HUES64 (cell line): ENCODE measurements around the gene ANKRD44.
"Not testable (repeated sequence)": the region's sequence is repeated elsewhere in the genome, so short reads cannot be mapped to it uniquely, and the experiment has no call there.

Experiments
- H3K27ac ChIP-seq: 2 replicates; pipeline ENCODE4 v1.7.0; 2013; ENCODE audit warnings: low read depth, low read length, inconsistent platforms
- H3K27me3 ChIP-seq: 2 replicates; pipeline ENCODE4 v1.6.1; 2013; ENCODE audit warnings: mild to moderate bottlenecking, low read length; ENCODE audit not compliant: insufficient read depth
- H3K36me3 ChIP-seq: 2 replicates; pipeline ENCODE4 v1.6.1; 2013; ENCODE audit warnings: mild to moderate bottlenecking, low read length; ENCODE audit not compliant: insufficient read depth
- H3K4me1 ChIP-seq: 2 replicates; pipeline ENCODE4 v1.6.1; 2013; ENCODE audit warnings: mild to moderate bottlenecking, low read length, moderate library complexity; ENCODE audit not compliant: insufficient read depth
- H3K4me3 ChIP-seq: 2 replicates; pipeline ENCODE4 v1.5.1; 2013; ENCODE audit warnings: mild to moderate bottlenecking, low read length, moderate library complexity
- H3K9ac ChIP-seq: 2 replicates; pipeline ENCODE4 v1.6.1; 2013; ENCODE audit warnings: mild to moderate bottlenecking, low read depth, low read length
- H3K9me3 ChIP-seq: 2 replicates; pipeline ENCODE4 v1.6.1; 2013; ENCODE audit warnings: low read depth, low read length; ENCODE audit not compliant: insufficient read depth
- whole genome bisulfite sequencing: fragments of 150-250, 120-280 bp; methylation state at CpG from one replicate; pipeline ENCODE4 v1.1.7; 2013; ENCODE audit warnings: missing lambda C conversion rate; 5-methylcytosine and 5-hydroxymethylcytosine counted together

The ANKRD44 gene

DNA sequence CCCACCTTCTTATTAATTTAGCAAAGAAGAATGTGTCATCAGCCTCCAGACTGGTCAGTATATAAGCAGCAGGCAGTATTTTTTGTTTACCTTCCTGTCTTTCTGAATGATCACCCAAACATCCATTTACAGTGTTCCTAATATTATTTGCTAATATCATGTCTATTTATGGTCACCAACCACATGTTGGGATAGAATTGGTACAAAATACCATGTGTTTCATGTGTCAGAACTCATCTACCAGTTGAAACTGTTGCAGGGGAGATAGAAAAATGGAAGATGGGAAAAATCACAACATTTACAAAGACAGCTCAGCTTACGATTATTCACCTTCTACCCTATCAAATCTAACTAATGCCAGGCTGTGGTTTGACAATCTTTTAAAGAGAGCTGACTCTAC is 66.2 kb downstream of the ANKRD44 start:
- no peaks in the 10 kb centered on the region for H3K27me3 ChIP-seq
- H3K27ac ChIP-seq = no peak overlapping the region
- H3K4me3 ChIP-seq = no peak overlapping the region
- H3K9me3 ChIP-seq = no peaks in the 10 kb centered on the region
- no peaks in the 10 kb centered on the region for H3K4me1 ChIP-seq
- no peak overlapping the region for H3K9ac ChIP-seq
- no peaks in the 10 kb centered on the region for H3K36me3 ChIP-seq
- 83% methylated on average over 1 of the region's 1 CpG for WGBS

DNA sequence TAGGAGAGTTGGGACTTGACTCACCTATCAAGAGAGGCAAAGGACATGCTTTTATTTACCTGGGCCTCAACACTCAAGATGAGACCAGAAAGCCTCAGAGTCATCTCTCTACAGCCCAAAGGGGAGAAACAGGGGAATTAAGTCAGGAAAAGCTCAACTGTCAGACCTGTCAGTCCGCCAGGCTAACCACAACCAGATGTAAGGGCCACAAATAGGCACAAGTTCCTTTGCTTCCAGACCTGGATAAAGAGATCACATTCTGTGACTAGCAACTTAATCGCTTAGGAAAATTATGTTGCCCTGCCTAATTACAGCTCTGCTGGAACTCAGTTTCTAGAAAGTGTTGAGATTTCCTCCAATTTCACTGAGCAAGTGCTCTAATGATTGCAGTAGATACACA is 67.9 kb downstream of the ANKRD44 start:
- no peak overlapping the region for H3K9ac ChIP-seq
- no peaks in the 10 kb centered on the region for H3K4me1 ChIP-seq
- no peak overlapping the region for H3K4me3 ChIP-seq
- WGBS = 92% methylated on average over 2 of the region's 2 CpGs
- no peaks in the 10 kb centered on the region for H3K27me3 ChIP-seq
- no peaks in the 10 kb centered on the region for H3K9me3 ChIP-seq
- no peak overlapping the region for H3K27ac ChIP-seq
- no peaks in the 10 kb centered on the region for H3K36me3 ChIP-seq

DNA sequence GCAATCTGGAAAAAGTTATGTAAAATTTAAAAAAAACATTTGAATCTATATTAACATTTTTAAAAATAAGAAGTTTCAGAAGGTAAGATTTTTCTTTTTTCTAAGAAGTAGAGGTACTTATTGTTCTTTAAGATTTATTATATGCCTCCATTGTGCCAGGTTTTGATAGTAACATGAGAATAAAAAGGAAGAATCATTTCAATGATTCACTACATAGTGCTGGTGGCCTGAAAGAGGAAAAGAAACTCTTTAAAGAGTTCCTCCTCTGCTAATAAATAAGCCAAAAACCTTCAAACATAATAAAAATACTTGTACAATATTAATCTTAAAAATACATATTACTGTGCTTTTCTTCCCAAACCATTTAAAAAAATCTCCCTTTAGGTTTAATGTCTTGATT is 69.0 kb downstream of the ANKRD44 start:
- Histone ChIP-seq H3K4me1 (no peaks in the 10 kb centered on the region), H3K27ac (no peak overlapping the region), H3K9ac (no peak overlapping the region), H3K9me3 (no peaks in the 10 kb centered on the region), H3K36me3 (no peaks in the 10 kb centered on the region), H3K27me3 (no peaks in the 10 kb centered on the region), H3K4me3 (no peak overlapping the region)

- 0% methylated on average over 1 of the region's 1 CpG for WGBS
- no peak overlapping the region for H3K9ac ChIP-seq
Measured at GRCh38 chr2:197241153-197241552, 69.4 kb downstream of the ANKRD44 start.

GRCh38 chr2:197240421-197241041 is 70.0 kb downstream of the ANKRD44 start:
- Histone ChIP-seq H3K36me3 (no peaks in the 10 kb centered on the region), H3K9me3 (no peaks in the 10 kb centered on the region), H3K9ac (no peak overlapping the region), H3K27ac (no peak overlapping the region), H3K4me3 (no peak overlapping the region), H3K4me1 (no peaks in the 10 kb centered on the region), H3K27me3 (no peaks in the 10 kb centered on the region)
- WGBS = 98% methylated on average over 1 of the region's 1 CpG

More at GRCh38 chr2:197241153-197241552, 69.4 kb downstream of the ANKRD44 start:
- no peaks in the 10 kb centered on the region for H3K9me3 ChIP-seq
- no peaks in the 10 kb centered on the region for H3K27me3 ChIP-seq
- no peak overlapping the region for H3K4me3 ChIP-seq
- no peaks in the 10 kb centered on the region for H3K36me3 ChIP-seq
- H3K4me1 ChIP-seq = no peaks in the 10 kb centered on the region
- no peak overlapping the region for H3K27ac ChIP-seq

- not testable (repeated sequence) for H3K4me3 ChIP-seq
Measured at GRCh38 chr2:197240018-197240417, 70.6 kb downstream of the ANKRD44 start.

GRCh38 chr2:197239434-197239833 is 71.1 kb downstream of the ANKRD44 start:
- no peaks in the 10 kb centered on the region for H3K27me3 ChIP-seq
- H3K9ac ChIP-seq = no peak overlapping the region
- no peak overlapping the region for H3K27ac ChIP-seq
- no peaks in the 10 kb centered on the region for H3K4me1 ChIP-seq
- H3K9me3 ChIP-seq = no peaks in the 10 kb centered on the region
- no peak overlapping the region for H3K4me3 ChIP-seq
- H3K36me3 ChIP-seq = no peaks in the 10 kb centered on the region
- 93% methylated on average over 1 of the region's 2 CpGs for WGBS

More at GRCh38 chr2:197240018-197240417, 70.6 kb downstream of the ANKRD44 start:
- not testable (repeated sequence) for H3K9ac ChIP-seq, H3K4me1 ChIP-seq, H3K9me3 ChIP-seq, H3K36me3 ChIP-seq, H3K27me3 ChIP-seq, H3K27ac ChIP-seq
- 89% methylated on average over 7 of the region's 7 CpGs for WGBS

GRCh38 chr2:197238043-197238365 is 72.6 kb downstream of the ANKRD44 start:
- Histone ChIP-seq H3K27me3 (no peaks in the 10 kb centered on the region), H3K4me3 (no peak overlapping the region), H3K9ac (no peak overlapping the region), H3K36me3 (no peaks in the 10 kb centered on the region), H3K27ac (no peak overlapping the region), H3K4me1 (no peaks in the 10 kb centered on the region), H3K9me3 (no peaks in the 10 kb centered on the region)
- 100% methylated on average over 1 of the region's 2 CpGs for WGBS

- H3K4me3 ChIP-seq = no peak overlapping the region
- no peaks in the 10 kb centered on the region for H3K4me1 ChIP-seq
- whole genome bisulfite sequencing = 95% methylated on average over 8 of the region's 8 CpGs
- no peaks in the 10 kb centered on the region for H3K9me3 ChIP-seq
- no peaks in the 10 kb centered on the region for H3K27me3 ChIP-seq
- H3K36me3 ChIP-seq = no peaks in the 10 kb centered on the region
- no peak overlapping the region for H3K9ac ChIP-seq
- no peak overlapping the region for H3K27ac ChIP-seq
Measured at GRCh38 chr2:197237291-197238042, 73.1 kb downstream of the ANKRD44 start.

DNA sequence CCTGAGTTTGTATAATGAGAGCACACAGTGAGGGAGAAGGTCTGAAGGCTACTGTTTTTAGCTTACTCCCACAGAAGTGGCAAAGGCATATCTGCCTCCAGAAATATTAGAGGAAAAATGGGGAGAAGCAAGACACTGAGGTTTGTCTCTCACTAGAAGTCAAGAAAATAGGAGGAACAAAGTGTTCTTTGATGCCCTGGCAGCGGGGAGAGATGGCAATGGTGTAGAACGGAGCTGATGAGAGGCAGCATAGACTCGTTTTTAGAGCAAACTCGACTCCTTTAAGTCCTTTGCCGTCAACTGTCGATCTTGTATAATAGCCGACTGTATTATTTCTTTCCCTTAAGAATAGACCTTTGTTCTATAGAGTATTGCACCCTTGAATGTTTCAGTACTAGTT is 73.8 kb downstream of the ANKRD44 start:
- WGBS = 79% methylated on average over 7 of the region's 7 CpGs
- Histone ChIP-seq H3K4me3 (no peak overlapping the region), H3K36me3 (no peaks in the 10 kb centered on the region)

GRCh38 chr2:197236159-197236558 is 74.4 kb downstream of the ANKRD44 start:
- Histone ChIP-seq H3K9me3 (no peaks in the 10 kb centered on the region), H3K27me3 (no peaks in the 10 kb centered on the region), H3K9ac (no peak overlapping the region), H3K36me3 (no peaks in the 10 kb centered on the region), H3K4me3 (no peak overlapping the region), H3K27ac (no peak overlapping the region), H3K4me1 (no peaks in the 10 kb centered on the region)
- 93% methylated on average over 2 of the region's 2 CpGs for WGBS

More for the DNA sequence above, 73.8 kb downstream of the ANKRD44 start:
- Histone ChIP-seq H3K27me3 (no peaks in the 10 kb centered on the region), H3K9me3 (no peaks in the 10 kb centered on the region), H3K4me1 (no peaks in the 10 kb centered on the region), H3K27ac (no peak overlapping the region), H3K9ac (no peak overlapping the region)
